ENCODE data around the gene PDE12. TPM values are rescaled to one million over a fixed set of nuclear protein-coding genes. Genes with fewer than 3 reads are reported as not detected.

Gene PDE12, protein sequence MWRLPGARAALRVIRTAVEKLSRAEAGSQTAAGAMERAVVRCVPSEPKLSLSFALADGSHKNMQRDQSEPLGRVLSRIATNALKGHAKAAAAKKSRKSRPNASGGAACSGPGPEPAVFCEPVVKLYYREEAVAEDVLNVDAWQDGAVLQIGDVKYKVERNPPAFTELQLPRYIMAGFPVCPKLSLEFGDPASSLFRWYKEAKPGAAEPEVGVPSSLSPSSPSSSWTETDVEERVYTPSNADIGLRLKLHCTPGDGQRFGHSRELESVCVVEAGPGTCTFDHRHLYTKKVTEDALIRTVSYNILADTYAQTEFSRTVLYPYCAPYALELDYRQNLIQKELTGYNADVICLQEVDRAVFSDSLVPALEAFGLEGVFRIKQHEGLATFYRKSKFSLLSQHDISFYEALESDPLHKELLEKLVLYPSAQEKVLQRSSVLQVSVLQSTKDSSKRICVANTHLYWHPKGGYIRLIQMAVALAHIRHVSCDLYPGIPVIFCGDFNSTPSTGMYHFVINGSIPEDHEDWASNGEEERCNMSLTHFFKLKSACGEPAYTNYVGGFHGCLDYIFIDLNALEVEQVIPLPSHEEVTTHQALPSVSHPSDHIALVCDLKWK
- total RNA-seq, result 10 to 100 TPM; 30.8 to 31.0 TPM

DNA sequence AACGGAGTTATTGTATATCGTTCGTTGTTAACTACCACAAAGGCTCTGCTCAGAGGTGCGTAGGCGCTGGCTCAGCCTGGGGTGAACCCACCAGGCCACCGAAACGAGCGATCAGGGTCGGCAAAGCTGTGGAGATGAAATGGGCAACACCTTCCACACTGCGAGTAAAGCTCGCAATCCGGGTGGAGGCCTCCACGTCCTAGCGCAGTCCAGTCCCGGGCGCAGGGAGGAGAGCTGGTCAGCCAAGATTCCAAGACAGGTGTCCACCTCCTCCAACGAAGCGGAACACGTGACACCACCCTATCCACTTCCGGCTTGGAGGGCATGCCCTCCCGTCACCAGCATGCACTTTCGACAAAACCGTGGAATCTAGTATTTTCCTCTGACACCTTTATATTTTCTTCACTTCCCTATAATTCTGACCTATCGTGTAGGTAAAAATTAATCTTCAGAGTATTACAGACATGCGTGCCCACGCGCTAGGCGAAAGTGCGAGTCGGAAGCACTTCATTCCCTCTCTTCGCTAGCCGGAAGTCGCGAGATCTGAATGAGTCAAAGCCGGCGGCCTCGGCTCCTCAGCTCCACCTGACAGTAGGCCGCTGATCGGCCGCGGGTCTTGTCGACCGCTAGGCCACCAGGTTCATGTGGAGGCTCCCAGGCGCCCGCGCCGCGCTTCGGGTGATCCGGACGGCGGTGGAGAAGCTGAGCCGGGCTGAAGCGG, at the start of gene PDE12:
Gene PDE12, plus strand, starts transcription at position 537 of the 721 bp plus-strand sequence. Its CDS starts 106 bp downstream, at position 643.
- peak; percentile 83 for DNase-seq
- Mint-ChIP-seq H3K36me3 (peaks cover 33% of the 10 kb centered on the region), H3K4me1 (peaks cover 32% of the 10 kb centered on the region), H3K9me3 (no peaks in the 10 kb centered on the region), H3K4me3 (peak within 1 kb of the TSS; percentile 98), H3K27ac (peak within 1 kb of the TSS; percentile 99), H3K27me3 (no peaks in the 10 kb centered on the region)

DNA sequence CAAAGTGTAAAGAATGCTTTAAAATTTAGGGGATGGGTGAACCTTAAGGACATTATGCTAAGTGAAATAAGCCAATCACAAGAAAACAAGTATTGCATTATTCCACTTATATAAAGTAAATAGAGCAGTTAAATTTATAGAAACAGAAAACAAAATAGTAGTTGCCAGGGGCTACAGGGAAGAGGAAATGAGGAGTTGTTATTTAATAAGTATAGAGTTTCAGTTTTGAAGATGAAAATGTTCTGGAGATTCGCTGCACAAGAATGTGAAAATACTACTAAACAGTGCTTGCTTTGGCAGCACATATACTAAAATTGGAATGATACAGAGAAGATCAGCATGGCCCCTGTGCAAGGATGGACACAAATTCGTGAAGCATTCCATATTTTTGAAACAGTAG, 43.9 kb upstream of the PDE12 start:
- DNase-seq, result no peak
- no peak overlapping the region for H3K4me3 Mint-ChIP-seq
- H3K4me1 Mint-ChIP-seq, result no peaks in the 10 kb centered on the region
- H3K27me3 Mint-ChIP-seq, result peaks cover 3% of the 10 kb centered on the region
- no peaks in the 10 kb centered on the region for H3K36me3 Mint-ChIP-seq
- H3K27ac Mint-ChIP-seq, result no peak overlapping the region
- H3K9me3 Mint-ChIP-seq, result no peaks in the 10 kb centered on the region

DNA sequence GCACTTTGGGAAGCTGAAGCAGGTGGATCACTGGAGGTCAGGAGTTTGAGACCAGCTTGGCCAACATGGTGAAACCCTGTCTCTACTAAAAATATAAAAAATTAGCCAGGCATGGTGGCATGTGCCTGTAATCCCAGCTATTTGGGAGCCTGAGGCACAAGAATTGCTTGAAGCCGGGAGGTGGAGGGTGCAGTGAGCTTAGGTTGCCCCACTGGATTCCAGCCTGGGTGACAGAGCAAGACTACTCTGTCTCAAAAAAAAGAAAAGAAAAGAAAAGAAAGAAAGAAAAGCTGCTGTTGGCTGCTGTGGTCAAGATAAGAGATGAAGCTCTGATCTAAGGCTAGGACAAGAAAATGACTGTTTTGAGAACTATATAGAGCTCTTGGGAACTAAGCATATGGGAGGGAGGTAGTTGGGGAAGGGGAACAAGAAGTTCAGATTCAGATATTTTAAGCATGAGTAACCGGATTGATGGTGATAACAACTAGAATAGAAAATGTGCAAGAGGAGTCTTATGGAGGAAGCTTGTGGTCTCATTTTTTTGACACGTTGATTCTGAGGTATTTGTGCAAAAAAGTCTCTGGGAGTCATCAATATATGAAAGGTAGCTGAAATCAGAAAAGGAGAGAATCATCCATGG, 37.7 kb upstream of the PDE12 start:
- H3K9me3 Mint-ChIP-seq, result no peaks in the 10 kb centered on the region
- H3K27me3 Mint-ChIP-seq, result peaks cover 3% of the 10 kb centered on the region
- no peak overlapping the region for H3K27ac Mint-ChIP-seq
- no peaks in the 10 kb centered on the region for H3K4me1 Mint-ChIP-seq
- no peaks in the 10 kb centered on the region for H3K36me3 Mint-ChIP-seq
- H3K4me3 Mint-ChIP-seq, result no peak overlapping the region
- no peak for DNase-seq

DNA sequence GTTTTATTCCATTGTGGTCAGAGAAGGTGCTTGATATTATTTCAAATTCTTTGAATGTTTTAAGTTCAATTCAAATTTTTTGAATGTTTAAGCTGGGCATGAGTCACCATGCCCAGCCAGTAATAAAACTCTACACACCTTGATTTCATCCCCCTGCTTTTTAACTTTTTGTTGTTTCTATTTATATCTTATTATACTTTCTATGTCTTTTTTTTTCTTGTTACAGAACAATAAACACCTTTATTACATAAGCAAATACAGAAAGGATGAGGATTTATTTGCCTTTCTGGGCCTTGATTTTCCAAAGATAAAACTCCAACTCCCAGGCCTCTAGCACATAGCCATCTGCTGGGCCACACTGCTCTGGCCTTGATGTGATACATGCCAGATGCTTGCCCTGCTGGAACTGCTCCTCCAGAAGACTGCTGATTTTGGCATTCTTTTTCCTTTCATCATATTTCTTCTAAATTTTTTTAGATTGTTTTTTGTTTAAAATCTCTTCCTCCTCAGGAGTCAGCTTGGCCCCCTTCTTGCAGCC, 25.9 kb upstream of the PDE12 start:
- DNase-seq, result no peak
- Mint-ChIP-seq H3K4me1 (no peaks in the 10 kb centered on the region), H3K36me3 (no peaks in the 10 kb centered on the region), H3K9me3 (no peaks in the 10 kb centered on the region), H3K4me3 (no peak overlapping the region), H3K27me3 (peaks cover 3% of the 10 kb centered on the region), H3K27ac (no peak overlapping the region)

DNA sequence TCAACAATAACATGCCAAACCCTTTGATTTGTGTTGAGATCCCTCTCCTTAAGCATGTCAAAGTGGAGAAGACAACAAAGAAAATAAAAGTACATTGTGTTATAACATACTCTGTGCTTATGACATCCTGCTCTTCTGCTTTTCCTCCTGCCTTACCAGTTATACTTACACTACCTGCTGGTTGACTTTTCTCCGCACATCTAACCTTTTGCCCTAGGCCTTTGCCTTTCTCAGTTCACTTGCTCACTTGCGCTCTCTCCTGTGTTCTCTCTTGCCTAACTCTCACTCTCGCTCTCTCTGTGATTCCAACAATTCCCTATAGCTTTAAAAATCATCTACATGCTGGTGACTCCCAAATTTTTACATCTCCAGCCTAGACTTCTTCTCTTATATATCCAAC, 17.6 kb upstream of the PDE12 start:
- no peaks in the 10 kb centered on the region for H3K4me1 Mint-ChIP-seq
- H3K36me3 Mint-ChIP-seq, result no peaks in the 10 kb centered on the region
- no peak overlapping the region for H3K4me3 Mint-ChIP-seq
- H3K27me3 Mint-ChIP-seq, result no peaks in the 10 kb centered on the region
- DNase-seq, result no peak
- H3K9me3 Mint-ChIP-seq, result no peaks in the 10 kb centered on the region
- no peak overlapping the region for H3K27ac Mint-ChIP-seq

DNA sequence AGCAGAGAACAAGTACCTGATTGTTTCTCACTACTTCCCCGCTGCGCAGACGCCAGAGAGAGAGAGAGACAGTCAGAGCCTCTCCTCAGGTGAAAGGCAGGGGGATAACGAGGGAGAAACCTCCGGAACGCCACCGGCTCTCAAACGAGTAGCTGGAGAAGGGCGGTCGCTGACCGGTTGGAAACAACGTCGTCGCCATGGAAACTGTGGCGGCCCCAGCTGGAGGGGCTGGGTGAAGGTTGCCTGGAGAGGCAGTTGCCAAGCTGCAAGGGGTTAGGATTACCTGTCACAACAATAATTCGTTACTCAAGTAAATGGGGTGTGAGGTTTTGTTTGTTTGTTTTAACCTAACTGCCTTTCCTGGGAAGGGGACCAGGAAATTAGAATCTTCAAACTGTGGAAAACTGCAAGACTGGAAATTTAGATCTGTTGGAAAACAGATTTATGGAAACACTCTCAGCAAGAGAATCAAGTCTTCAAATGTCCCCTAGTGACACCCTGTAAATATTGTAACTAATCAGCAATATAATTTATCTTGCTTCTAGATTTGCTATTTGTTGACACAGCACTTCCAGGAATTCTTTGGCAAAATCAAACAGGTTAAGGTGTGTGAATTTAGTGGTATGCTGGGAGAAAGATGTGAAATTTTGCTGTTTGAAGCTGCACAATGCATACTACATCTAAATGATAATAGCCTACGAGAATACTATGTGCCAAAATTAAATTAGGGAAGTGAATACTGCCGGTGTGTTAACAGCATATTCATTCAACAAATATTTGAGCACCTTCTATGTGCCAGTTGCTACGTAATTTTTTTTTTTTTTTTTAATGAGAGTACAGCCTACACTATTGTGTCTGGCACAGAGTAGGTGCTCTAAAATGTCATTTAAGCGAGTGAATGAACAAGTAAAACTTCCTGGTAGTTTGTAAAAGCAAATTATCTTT, 11.6 kb upstream of the PDE12 start, which contains the start of gene DNAH12:
Gene DNAH12, minus strand, starts transcription at position 164 of the 945 bp plus-strand sequence. CDS start 1,474 bp downstream, outside the sequence.
- Mint-ChIP-seq H3K4me3 (no peak within 1 kb of the TSS), H3K4me1 (peaks cover 7% of the 10 kb centered on the region)
- DNase-seq, result peak; percentile 41

DNA sequence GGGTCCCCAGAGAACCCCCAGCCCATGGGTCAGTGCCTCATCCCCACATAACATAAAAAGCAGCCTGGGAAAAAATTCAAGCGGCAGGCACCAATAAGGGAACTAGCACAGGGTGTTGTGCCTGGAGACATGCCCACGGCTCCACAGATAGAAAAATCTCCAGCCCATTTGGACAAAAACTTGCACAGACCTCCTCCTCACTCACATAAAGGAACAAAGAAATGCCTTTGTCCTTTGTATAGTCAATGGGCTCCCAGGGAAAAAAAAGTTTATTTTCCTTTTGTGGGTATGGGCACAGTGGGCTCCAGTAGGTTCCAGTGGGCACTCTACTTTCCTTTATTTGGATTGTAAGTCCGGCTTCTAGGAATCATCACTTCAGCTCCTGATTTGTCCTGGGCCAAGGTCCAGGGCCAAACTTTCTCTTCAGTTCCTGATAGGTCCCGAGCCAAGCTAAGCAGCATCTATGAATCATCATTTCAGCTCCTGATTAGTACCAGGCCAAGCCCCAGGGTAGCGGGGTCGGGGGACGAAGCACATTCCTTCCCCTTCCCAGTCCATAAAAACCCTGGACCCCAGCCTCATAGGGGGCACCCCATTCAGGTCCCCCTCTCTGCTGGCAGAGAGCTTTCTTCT, 10.3 kb upstream of the PDE12 start:
- no peak overlapping the region for H3K4me3 Mint-ChIP-seq
- H3K27me3 Mint-ChIP-seq, result peaks cover 5% of the 10 kb centered on the region
- H3K36me3 Mint-ChIP-seq, result no peaks in the 10 kb centered on the region
- DNase-seq, result no peak
- peaks cover 7% of the 10 kb centered on the region for H3K4me1 Mint-ChIP-seq
- H3K27ac Mint-ChIP-seq, result no peak overlapping the region
- no peaks in the 10 kb centered on the region for H3K9me3 Mint-ChIP-seq

More for the DNA sequence above, 11.6 kb upstream of the PDE12 start, which contains the start of gene DNAH12:
- H3K27ac Mint-ChIP-seq, result no peak within 1 kb of the TSS
- H3K27me3 Mint-ChIP-seq, result peaks cover 5% of the 10 kb centered on the region
- no peaks in the 10 kb centered on the region for H3K9me3 Mint-ChIP-seq
- H3K36me3 Mint-ChIP-seq, result no peaks in the 10 kb centered on the region

DNA sequence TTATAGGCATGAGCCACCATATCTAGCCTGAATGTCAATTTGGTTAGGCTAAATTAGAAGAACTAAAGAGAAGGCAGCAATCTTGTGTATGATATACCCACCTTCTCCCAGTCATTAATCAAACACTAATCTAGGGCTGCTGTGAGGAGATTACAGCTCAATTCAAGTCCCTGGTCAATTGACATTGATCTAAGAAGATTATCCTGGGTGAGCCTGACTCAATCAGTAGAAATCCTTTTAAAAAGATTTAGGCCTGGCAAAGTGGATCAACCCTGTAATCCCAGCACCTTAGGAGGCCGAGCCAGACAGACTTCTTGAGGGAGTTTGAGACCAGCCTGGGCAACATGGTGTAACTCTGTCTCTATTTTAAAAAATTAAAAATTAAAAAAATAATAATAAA, 9.5 kb upstream of the PDE12 start:
- Mint-ChIP-seq H3K36me3 (no peaks in the 10 kb centered on the region), H3K27ac (no peak overlapping the region), H3K4me3 (no peak overlapping the region), H3K27me3 (peaks cover 5% of the 10 kb centered on the region), H3K4me1 (peaks cover 7% of the 10 kb centered on the region), H3K9me3 (no peaks in the 10 kb centered on the region)
- DNase-seq, result no peak

DNA sequence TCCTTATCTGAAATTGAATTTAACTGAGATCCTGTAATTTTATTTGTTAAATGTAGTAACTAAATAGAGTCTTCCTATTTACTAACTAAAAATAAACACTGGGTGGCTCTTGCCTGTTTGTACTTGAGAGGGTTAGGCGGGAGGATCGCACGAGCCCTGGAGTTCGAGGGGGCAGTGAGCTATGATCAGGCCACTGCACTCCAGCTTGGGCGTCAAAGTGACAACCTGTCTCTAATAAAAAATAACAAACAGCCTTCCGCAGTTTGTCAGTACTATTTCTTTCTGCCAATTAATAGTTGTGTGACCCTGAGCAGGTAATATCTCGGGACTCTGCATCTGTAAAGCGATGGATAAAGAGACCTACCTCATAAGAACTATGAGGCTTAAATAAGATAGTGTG, 768 bp upstream of the PDE12 start:
- Mint-ChIP-seq H3K4me3 (peak overlapping the region; percentile 98), H3K27ac (peak overlapping the region; percentile 99), H3K27me3 (no peaks in the 10 kb centered on the region), H3K4me1 (peaks cover 26% of the 10 kb centered on the region), H3K9me3 (no peaks in the 10 kb centered on the region), H3K36me3 (peaks cover 29% of the 10 kb centered on the region)
- DNase-seq, result no peak

DNA sequence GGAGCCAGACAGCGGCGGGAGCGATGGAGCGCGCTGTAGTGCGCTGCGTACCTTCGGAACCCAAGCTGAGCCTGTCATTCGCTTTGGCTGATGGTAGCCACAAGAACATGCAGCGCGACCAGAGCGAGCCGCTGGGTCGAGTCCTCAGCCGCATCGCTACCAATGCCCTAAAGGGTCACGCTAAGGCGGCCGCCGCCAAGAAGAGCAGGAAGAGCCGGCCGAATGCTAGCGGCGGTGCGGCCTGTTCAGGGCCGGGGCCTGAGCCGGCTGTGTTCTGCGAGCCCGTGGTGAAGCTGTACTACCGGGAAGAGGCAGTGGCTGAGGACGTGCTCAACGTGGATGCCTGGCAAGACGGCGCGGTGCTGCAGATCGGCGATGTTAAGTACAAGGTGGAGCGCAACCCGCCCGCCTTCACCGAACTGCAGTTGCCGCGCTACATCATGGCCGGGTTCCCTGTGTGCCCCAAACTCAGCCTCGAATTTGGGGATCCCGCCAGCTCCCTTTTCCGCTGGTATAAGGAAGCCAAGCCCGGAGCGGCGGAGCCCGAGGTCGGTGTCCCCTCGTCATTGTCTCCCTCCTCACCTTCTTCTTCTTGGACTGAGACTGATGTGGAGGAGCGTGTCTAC, 498 bp downstream of the PDE12 start:
- Mint-ChIP-seq H3K27me3 (no peaks in the 10 kb centered on the region), H3K4me1 (peaks cover 36% of the 10 kb centered on the region)

DNA sequence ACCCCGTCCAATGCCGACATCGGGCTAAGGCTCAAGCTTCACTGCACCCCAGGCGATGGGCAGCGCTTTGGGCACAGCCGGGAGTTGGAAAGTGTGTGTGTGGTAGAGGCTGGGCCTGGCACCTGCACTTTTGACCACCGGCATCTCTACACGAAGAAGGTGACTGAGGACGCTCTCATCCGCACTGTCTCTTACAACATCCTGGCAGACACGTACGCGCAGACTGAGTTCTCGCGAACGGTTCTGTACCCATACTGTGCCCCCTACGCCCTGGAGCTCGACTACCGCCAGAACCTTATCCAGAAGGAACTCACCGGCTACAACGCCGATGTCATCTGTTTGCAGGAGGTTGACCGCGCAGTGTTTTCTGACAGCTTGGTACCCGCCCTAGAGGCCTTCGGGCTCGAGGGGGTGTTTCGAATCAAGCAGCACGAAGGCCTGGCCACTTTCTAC, 1.0 kb downstream of the PDE12 start:
- peak overlapping the region; percentile 98 for H3K4me3 Mint-ChIP-seq
- DNase-seq, result peak; percentile 44
- peak overlapping the region; percentile 99 for H3K27ac Mint-ChIP-seq
- H3K27me3 Mint-ChIP-seq, result no peaks in the 10 kb centered on the region
- H3K9me3 Mint-ChIP-seq, result no peaks in the 10 kb centered on the region
- peaks cover 36% of the 10 kb centered on the region for H3K36me3 Mint-ChIP-seq
- H3K4me1 Mint-ChIP-seq, result peaks cover 37% of the 10 kb centered on the region

More for the DNA sequence above, 498 bp downstream of the PDE12 start:
- Mint-ChIP-seq H3K9me3 (no peaks in the 10 kb centered on the region), H3K4me3 (peak overlapping the region; percentile 98), H3K36me3 (peaks cover 36% of the 10 kb centered on the region), H3K27ac (peak overlapping the region; percentile 99)
- peak; percentile 47 for DNase-seq

DNA sequence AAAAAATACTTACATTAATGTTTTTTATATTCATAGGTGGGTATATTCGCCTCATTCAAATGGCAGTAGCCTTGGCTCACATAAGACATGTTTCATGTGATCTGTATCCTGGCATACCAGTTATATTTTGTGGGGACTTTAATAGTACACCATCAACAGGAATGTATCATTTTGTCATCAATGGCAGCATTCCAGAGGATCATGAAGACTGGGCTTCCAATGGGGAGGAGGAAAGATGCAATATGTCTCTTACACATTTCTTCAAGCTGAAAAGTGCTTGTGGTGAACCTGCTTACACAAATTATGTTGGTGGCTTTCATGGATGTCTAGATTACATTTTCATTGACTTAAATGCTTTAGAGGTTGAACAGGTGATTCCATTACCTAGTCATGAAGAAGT, 3.5 kb downstream of the PDE12 start:
- Mint-ChIP-seq H3K4me3 (peak overlapping the region; percentile 66), H3K27ac (no peak overlapping the region), H3K36me3 (peaks cover 40% of the 10 kb centered on the region), H3K9me3 (no peaks in the 10 kb centered on the region), H3K27me3 (no peaks in the 10 kb centered on the region), H3K4me1 (peaks cover 41% of the 10 kb centered on the region)
- DNase-seq, result no peak

DNA sequence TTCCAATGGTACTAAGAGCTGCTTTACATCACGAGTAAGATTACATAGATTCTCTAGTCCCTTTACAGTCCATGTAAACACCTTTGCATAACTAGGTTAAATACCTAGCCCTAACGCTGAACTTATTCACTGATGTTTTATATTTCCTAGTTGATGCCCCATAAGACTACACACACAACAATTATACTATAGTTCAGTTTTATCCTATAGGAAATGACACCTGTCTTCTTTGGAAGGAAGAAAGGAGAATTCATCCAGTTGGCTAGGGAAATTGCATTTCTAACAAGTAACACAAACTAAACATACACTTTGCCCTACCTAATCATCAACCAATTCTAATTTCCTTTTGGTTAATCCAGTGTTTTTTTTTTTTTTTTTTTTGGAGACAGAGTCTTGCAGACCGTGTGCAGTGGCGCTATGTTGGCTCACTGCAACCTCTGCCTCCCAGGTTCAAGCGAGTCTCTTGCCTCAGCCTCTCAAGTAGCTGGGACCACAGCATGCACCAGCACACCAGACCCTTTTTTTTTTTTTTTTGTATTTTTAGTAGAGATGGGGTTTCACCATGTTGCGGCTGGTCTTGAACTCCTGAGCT, 13.9 kb downstream of the PDE12 start:
- no peaks in the 10 kb centered on the region for H3K27me3 Mint-ChIP-seq
- DNase-seq, result no peak
- H3K27ac Mint-ChIP-seq, result no peak overlapping the region
- no peaks in the 10 kb centered on the region for H3K9me3 Mint-ChIP-seq
- H3K4me1 Mint-ChIP-seq, result peaks cover 8% of the 10 kb centered on the region
- H3K36me3 Mint-ChIP-seq, result peaks cover 21% of the 10 kb centered on the region
- no peak overlapping the region for H3K4me3 Mint-ChIP-seq

All from activated naive CD8-positive, alpha-beta T cell treated with anti-CD3 and anti-CD28 coated beads for 36 hours (primary cell).